NCI-H1417 (cell line): ENCODE measurements around the gene DSG4.

Experiments
- DNase-seq, 3 experiments: peaks; one replicate each; lab custom pipeline; 2025; lab: John Stamatoyannopoulos, UW

The DSG4 gene

GRCh38 chr18:31446854-31447253 is 70.3 kb downstream of the DSG4 start:
- no peak for DNase-seq

GRCh38 chr18:31447530-31448191 is 71.1 kb downstream of the DSG4 start, which contains the start of gene DSG3:
Gene DSG3 (plus strand): TSS chr18:31447741. CDS start chr18:31447878, 137 bp downstream.
- no peak for DNase-seq

- DNase-seq, result no peak
Observed at GRCh38 chr18:31450409-31450808, 73.8 kb downstream of the DSG4 start.

- DNase-seq, result no peak
Observed at GRCh38 chr18:31451625-31452024, 75.0 kb downstream of the DSG4 start.

GRCh38 chr18:31454066-31454708 is 77.6 kb downstream of the DSG4 start:
- DNase-seq, result no peak
